Upper lobe of left lung (tissue), 4 donors: ENCODE data around the gene ELMOD3.

Experiments
- CTCF ChIP-seq, 6 experiments: fragments of 450-650 bp in 4 of 6; fragments of 200-600 bp in 2 of 6; sonication (generic) in 2 of 6; IDR thresholded peaks; one replicate each; pipeline ENCODE4 v1.5.1; 2016 to 2019; ENCODE audit warnings: antibody characterized with exemption in 6 of 6
- POLR2A ChIP-seq, 4 donors: fragments of 450-650 bp; IDR thresholded peaks; one replicate each; pipeline ENCODE4 v1.5.1; 2016 to 2017; ENCODE audit warnings: antibody characterized with exemption in 4 of 4, mild to moderate bottlenecking in 2 of 4

DNA sequence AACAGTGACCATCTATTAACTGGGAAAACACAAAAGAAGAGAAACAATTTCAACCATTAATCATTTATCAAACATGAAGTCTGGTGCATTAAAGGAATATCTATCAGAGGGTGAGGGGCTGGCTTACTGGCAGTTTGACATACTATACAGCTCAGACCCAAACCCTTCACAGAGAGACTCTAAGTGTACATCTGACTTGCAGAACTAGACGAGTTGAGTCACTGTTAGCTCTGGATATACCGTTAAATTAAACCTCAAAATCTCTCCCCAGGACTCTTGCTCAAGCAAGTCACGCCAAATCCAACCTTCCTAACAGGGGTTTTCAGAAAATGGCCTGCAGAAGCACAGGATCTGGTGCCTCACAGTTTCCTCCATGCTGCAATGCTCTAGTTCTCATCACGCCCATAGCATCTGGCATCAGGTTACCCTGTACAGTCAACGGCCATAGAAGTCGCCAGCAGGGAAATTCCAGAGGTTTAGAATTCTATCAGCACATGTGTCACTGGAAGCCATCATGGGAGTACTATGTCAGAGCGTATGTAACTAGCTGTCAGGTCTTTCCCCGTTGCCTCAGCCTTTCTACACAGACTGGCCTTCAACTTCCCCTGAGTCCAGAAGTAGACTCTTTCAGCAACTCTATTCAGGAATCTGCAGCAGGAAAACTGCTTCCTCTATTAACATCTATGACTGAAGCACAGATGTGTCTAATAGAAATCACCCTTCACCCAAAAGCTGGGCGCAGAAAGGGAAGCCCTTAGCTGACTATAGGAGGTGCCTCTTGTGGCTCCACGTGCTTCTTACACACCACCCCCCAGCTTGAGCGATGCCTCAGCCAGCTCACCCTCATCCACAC, 36.1 kb upstream of the ELMOD3 start:
- TF ChIP-seq POLR2A (IDR thresholded peaks at IDR 0.05) (no peak), CTCF (IDR thresholded peaks at IDR 0.05) (no peak)
